Measurements from ENCODE around the gene RAD51B. TPM values are rescaled to one million over a fixed set of nuclear protein-coding genes. Genes with fewer than 3 reads are reported as not detected.

The RAD51B gene
- total RNA-seq, 1 experiment from 2014 or later, result 14.2 TPM

GRCh38 chr14:68519671-68520187 is 700.1 kb downstream of the RAD51B start (continued):
- TF ChIP-seq CREM (CRISPR knock-in tag; IDR thresholded peaks at IDR 0.05) (no peak), SOX15 (CRISPR knock-in tag; IDR thresholded peaks at IDR 0.05) (no peak)

- Mint-ChIP-seq H3K36me3 (peaks cover 5% of the 10 kb centered on the region; the same call in 1 of the 2 replicates), H3K27me3 (ENCODE audit: low read depth) (no peaks in the 10 kb centered on the region), H3K9me3 (peaks cover 10% of the 10 kb centered on the region), H3K4me1 (peaks cover 49% of the 10 kb centered on the region), H3K4me3 (no peak overlapping the region), H3K27ac (no peak overlapping the region; the same call in 1 of the 2 replicates)
- POLR2A ChIA-PET, result no interaction called here
- DNase-seq (ENCODE audit: low spot score) (peak; percentile 48), ATAC-seq (peak; percentile 91)
- CTCF ChIA-PET, result interaction anchor here (1.3 kb wide), 1 partner anchor 10 kb away, joined by 4 read pairs; no protein-coding TSS in a partner anchor
- TF ChIP-seq ZNF671 (CRISPR knock-in tag; IDR thresholded peaks at IDR 0.05), result no peak
- TF ChIP-seq SP1 (CRISPR knock-in tag; conservative IDR thresholded peaks at IDR 0.05), result no peak
These were observed 701.3 kb downstream of the RAD51B start for GRCh38 chr14:68520637-68521556.

GRCh38 chr14:68521557-68521901 is 702.0 kb downstream of the RAD51B start:
- Mint-ChIP-seq H3K4me3 (no peak overlapping the region), H3K27me3 (ENCODE audit: low read depth) (no peaks in the 10 kb centered on the region), H3K36me3 (peaks cover 6% of the 10 kb centered on the region; the same call in 1 of the 2 replicates), H3K27ac (no peak overlapping the region), H3K9me3 (peaks cover 11% of the 10 kb centered on the region), H3K4me1 (peaks cover 50% of the 10 kb centered on the region)
- ATAC-seq (no peak), DNase-seq (ENCODE audit: low spot score) (no peak)
- POLR2A ChIA-PET, result interaction anchor here (0.5 kb wide), 1 partner anchor 17 kb away, joined by 3 read pairs; no protein-coding TSS in a partner anchor
- CTCF ChIA-PET, result interaction anchor here (1.0 to 1.3 kb wide), 2 partner anchors 11 to 50 kb away, joined by 3 to 4 read pairs; no protein-coding TSS in a partner anchor
- TF ChIP-seq NR2C2 (CRISPR knock-in tag; IDR thresholded peaks at IDR 0.05), result no peak
- TF ChIP-seq ATF3 (CRISPR knock-in tag; conservative IDR thresholded peaks at IDR 0.05), result no peak
- no peak for TF ChIP-seq TCF7 (CRISPR knock-in tag; IDR thresholded peaks at IDR 0.05; ENCODE audit: low read depth)
- TF ChIP-seq ESRRA (CRISPR knock-in tag; IDR thresholded peaks at IDR 0.05; ENCODE audit: borderline replicate concordance), result no peak
- no peak for TF ChIP-seq MLX (CRISPR knock-in tag; IDR thresholded peaks at IDR 0.05)
- TF ChIP-seq TEAD1 (CRISPR knock-in tag; IDR thresholded peaks at IDR 0.05), result no peak
- TF ChIP-seq USF1 (CRISPR knock-in tag; IDR thresholded peaks at IDR 0.05), result no peak
- no peak for TF ChIP-seq ZNF416 (CRISPR knock-in tag; IDR thresholded peaks at IDR 0.05)
- no peak for TF ChIP-seq AFF4 (CRISPR knock-in tag; IDR thresholded peaks at IDR 0.05; ENCODE audit: borderline replicate concordance)
- no peak for TF ChIP-seq ZNF317 (CRISPR knock-in tag; IDR thresholded peaks at IDR 0.05; ENCODE audit: borderline replicate concordance, low read depth)
- no peak for TF ChIP-seq ZBTB21 (CRISPR knock-in tag; IDR thresholded peaks at IDR 0.05; ENCODE audit: borderline replicate concordance)
